Dendritic cell treated with granulocyte-macrophage colony-stimulating factor and Interleukin-4, amounts not matched to agents 40 ng/mL and 50 ng/mL, for 4 days (primary cell): ENCODE results near the gene BPTF.
"Not testable (repeated sequence)": the region's sequence is repeated elsewhere in the genome, so short reads cannot be mapped to it uniquely, and the experiment has no call there.

Experiments used
- H3K27ac Mint-ChIP-seq: one replicate; pipeline ENCODE4 v1.8.0; 2022; ENCODE audit warnings: mild to moderate bottlenecking, mixed read lengths
- H3K27me3 Mint-ChIP-seq: one replicate; pipeline ENCODE4 v1.8.0; 2022; ENCODE audit warnings: mild to moderate bottlenecking, mixed read lengths
- H3K36me3 Mint-ChIP-seq: one replicate; pipeline ENCODE4 v1.8.0; 2022; ENCODE audit warnings: low read depth, mixed read lengths
- H3K4me1 Mint-ChIP-seq: one replicate; pipeline ENCODE4 v1.8.0; 2022; ENCODE audit warnings: low read depth, mixed read lengths
- H3K4me3 Mint-ChIP-seq: one replicate; pipeline ENCODE4 v1.8.0; 2022; ENCODE audit warnings: mild to moderate bottlenecking, moderate library complexity, mixed read lengths
- H3K9me3 Mint-ChIP-seq: one replicate; pipeline ENCODE4 v1.8.0; 2022; ENCODE audit warnings: mixed read lengths
- intact Hi-C: fragments of 100-400 bp; cut with micrococcal nuclease; formaldehyde crosslinking; loops from one replicate; pipeline ENCODE4 v1.15.0; 2022

The BPTF gene

GRCh38 chr17:67868176-67868575, 42.9 kb downstream of the BPTF start:
- H3K27me3 Mint-ChIP-seq: no peaks in the 10 kb centered on the region

GRCh38 chr17:67879662-67880061, 54.4 kb downstream of the BPTF start:
- H3K9me3 Mint-ChIP-seq: no peaks in the 10 kb centered on the region
- no peak overlapping the region for H3K4me3 Mint-ChIP-seq
- no peaks in the 10 kb centered on the region for H3K27me3 Mint-ChIP-seq
- H3K4me1 Mint-ChIP-seq: no peaks in the 10 kb centered on the region
- intact Hi-C loops: no loop called here
- no peak overlapping the region for H3K27ac Mint-ChIP-seq
- peaks cover 81% of the 10 kb centered on the region for H3K36me3 Mint-ChIP-seq

More at GRCh38 chr17:67868176-67868575, 42.9 kb downstream of the BPTF start:
- Mint-ChIP-seq H3K36me3 (peaks cover 34% of the 10 kb centered on the region), H3K4me1 (peaks cover 12% of the 10 kb centered on the region), H3K9me3 (no peaks in the 10 kb centered on the region), H3K4me3 (no peak overlapping the region), H3K27ac (no peak overlapping the region)
- intact Hi-C loops: no loop called here

- Mint-ChIP-seq H3K27ac (no peak overlapping the region), H3K4me3 (no peak overlapping the region), H3K27me3 (no peaks in the 10 kb centered on the region), H3K9me3 (no peaks in the 10 kb centered on the region), H3K36me3 (peaks cover 81% of the 10 kb centered on the region), H3K4me1 (no peaks in the 10 kb centered on the region)
- intact Hi-C loops: no loop called here
Observed at GRCh38 chr17:67881083-67881482, 55.8 kb downstream of the BPTF start.

DNA sequence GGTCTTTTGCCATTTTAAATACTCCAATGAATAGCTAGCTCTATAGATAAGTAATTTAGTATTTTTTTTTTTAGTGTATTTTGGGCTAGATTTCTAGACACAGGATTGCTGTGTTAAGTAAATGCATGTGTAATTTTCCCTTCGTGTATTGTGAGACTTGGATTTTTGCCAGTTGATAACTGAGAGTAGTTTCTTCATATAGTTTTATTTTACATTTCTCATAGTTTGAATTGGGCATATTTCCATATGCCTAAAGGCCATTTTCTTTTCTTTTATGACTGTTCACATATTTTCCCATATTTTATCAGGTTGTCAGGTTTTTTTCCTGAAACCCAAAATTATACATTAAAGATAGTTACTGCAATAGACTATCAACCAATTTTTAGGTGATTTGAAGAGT, 59.4 kb downstream of the BPTF start:
- Mint-ChIP-seq H3K4me1 (no peaks in the 10 kb centered on the region), H3K4me3 (no peak overlapping the region), H3K36me3 (peaks cover 90% of the 10 kb centered on the region), H3K27ac (no peak overlapping the region), H3K9me3 (no peaks in the 10 kb centered on the region), H3K27me3 (no peaks in the 10 kb centered on the region)
- intact Hi-C loops: no loop called here

- intact Hi-C loops: loop anchor here (10.0 kb wide), 1 partner anchor 87 kb away; no protein-coding TSS in a partner anchor
- H3K27ac Mint-ChIP-seq: no peak overlapping the region
- H3K4me3 Mint-ChIP-seq: no peak overlapping the region
- H3K9me3 Mint-ChIP-seq: no peaks in the 10 kb centered on the region
- H3K4me1 Mint-ChIP-seq: no peaks in the 10 kb centered on the region
- H3K36me3 Mint-ChIP-seq: peaks cover 86% of the 10 kb centered on the region
- H3K27me3 Mint-ChIP-seq: no peaks in the 10 kb centered on the region
Observed at GRCh38 chr17:67891481-67892119, 66.3 kb downstream of the BPTF start.

GRCh38 chr17:67902511-67903231, 77.4 kb downstream of the BPTF start:
- Mint-ChIP-seq H3K4me3 (no peak overlapping the region), H3K4me1 (no peaks in the 10 kb centered on the region), H3K9me3 (no peaks in the 10 kb centered on the region), H3K27ac (no peak overlapping the region), H3K36me3 (peaks cover 93% of the 10 kb centered on the region), H3K27me3 (no peaks in the 10 kb centered on the region)
- intact Hi-C loops: loop anchor here (10.0 kb wide), 1 partner anchor 168 kb away; no protein-coding TSS in a partner anchor

GRCh38 chr17:67905298-67905697, 80.0 kb downstream of the BPTF start:
- intact Hi-C loops: loop anchor here (10.0 kb wide), 1 partner anchor 170 kb away; no protein-coding TSS in a partner anchor
- H3K4me3 Mint-ChIP-seq, H3K4me1 Mint-ChIP-seq, H3K27ac Mint-ChIP-seq, H3K27me3 Mint-ChIP-seq, H3K9me3 Mint-ChIP-seq: not testable (repeated sequence)
- H3K36me3 Mint-ChIP-seq: peaks cover 95% of the 10 kb centered on the region

GRCh38 chr17:67910117-67910803, 85.0 kb downstream of the BPTF start:
- intact Hi-C loops: loop anchor here (10.0 kb wide), 1 partner anchor 55 kb away; no protein-coding TSS in a partner anchor
- peak overlapping the region; percentile 55 for H3K27ac Mint-ChIP-seq
- H3K9me3 Mint-ChIP-seq, H3K27me3 Mint-ChIP-seq, H3K4me3 Mint-ChIP-seq: not testable (repeated sequence)
- H3K36me3 Mint-ChIP-seq: peaks cover 90% of the 10 kb centered on the region
- H3K4me1 Mint-ChIP-seq: peaks cover 13% of the 10 kb centered on the region

- Mint-ChIP-seq H3K27ac (peak overlapping the region; percentile 55), H3K4me1 (peaks cover 13% of the 10 kb centered on the region), H3K36me3 (peaks cover 90% of the 10 kb centered on the region), H3K4me3 (no peak overlapping the region), H3K9me3 (no peaks in the 10 kb centered on the region), H3K27me3 (no peaks in the 10 kb centered on the region)
- intact Hi-C loops: loop anchor here (10.0 kb wide), 1 partner anchor 56 kb away; no protein-coding TSS in a partner anchor
Observed at GRCh38 chr17:67911059-67911782, 85.9 kb downstream of the BPTF start.

DNA sequence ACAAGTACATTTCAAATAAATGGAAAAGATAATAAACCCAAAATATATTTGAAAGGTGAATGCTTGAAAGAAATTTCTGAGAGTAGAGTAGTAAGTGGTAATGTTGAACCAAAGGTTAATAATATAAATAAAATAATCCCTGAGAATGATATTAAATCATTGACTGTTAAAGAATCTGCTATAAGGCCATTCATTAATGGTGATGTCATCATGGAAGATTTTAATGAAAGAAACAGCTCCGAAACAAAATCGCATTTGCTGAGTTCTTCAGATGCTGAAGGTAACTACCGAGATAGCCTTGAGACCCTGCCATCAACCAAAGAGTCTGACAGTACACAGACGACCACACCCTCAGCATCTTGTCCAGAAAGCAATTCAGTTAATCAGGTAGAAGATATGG, 86.8 kb downstream of the BPTF start:
- H3K27ac Mint-ChIP-seq: peak overlapping the region; percentile 6
- intact Hi-C loops: loop anchor here (10.0 kb wide), 1 partner anchor 57 kb away; no protein-coding TSS in a partner anchor
- no peaks in the 10 kb centered on the region for H3K27me3 Mint-ChIP-seq
- peaks cover 86% of the 10 kb centered on the region for H3K36me3 Mint-ChIP-seq
- H3K4me1 Mint-ChIP-seq: peaks cover 13% of the 10 kb centered on the region
- H3K4me3 Mint-ChIP-seq: no peak overlapping the region
- no peaks in the 10 kb centered on the region for H3K9me3 Mint-ChIP-seq

- Mint-ChIP-seq H3K9me3 (no peaks in the 10 kb centered on the region), H3K27me3 (no peaks in the 10 kb centered on the region), H3K36me3 (peaks cover 80% of the 10 kb centered on the region), H3K4me1 (peaks cover 13% of the 10 kb centered on the region), H3K4me3 (no peak overlapping the region), H3K27ac (no peak overlapping the region)
- intact Hi-C loops: loop anchor here (10.0 kb wide), 1 partner anchor 58 kb away; no protein-coding TSS in a partner anchor
Observed at GRCh38 chr17:67912656-67913055, 87.4 kb downstream of the BPTF start.

GRCh38 chr17:67920212-67920611, 94.9 kb downstream of the BPTF start:
- H3K9me3 Mint-ChIP-seq: no peaks in the 10 kb centered on the region
- H3K36me3 Mint-ChIP-seq: peaks cover 66% of the 10 kb centered on the region
- H3K27me3 Mint-ChIP-seq: no peaks in the 10 kb centered on the region
- no peaks in the 10 kb centered on the region for H3K4me1 Mint-ChIP-seq
- intact Hi-C loops: no loop called here
- no peak overlapping the region for H3K4me3 Mint-ChIP-seq
- no peak overlapping the region for H3K27ac Mint-ChIP-seq

DNA sequence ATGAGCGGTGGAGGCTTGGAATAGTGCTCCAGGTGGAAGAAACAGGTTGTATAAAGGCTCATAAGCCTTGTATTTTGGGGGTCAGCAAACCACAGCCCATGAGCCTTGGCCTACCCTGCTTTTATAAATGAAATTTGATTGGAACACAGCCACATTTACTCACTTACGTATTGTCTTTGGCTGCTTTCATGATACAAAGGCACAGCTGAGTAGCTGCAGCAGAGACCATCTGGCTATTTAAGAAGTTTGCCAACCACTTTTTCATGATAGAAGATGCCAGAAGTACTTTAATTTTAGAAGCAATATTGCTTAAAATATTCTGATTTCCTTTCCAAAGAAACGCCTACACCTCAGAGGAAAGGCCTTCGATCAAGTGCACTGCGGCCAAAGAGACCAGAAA, 97.2 kb downstream of the BPTF start:
- Mint-ChIP-seq H3K27me3 (no peaks in the 10 kb centered on the region), H3K36me3 (peaks cover 69% of the 10 kb centered on the region), H3K9me3 (no peaks in the 10 kb centered on the region), H3K4me3 (no peak overlapping the region), H3K4me1 (no peaks in the 10 kb centered on the region), H3K27ac (no peak overlapping the region)
- intact Hi-C loops: no loop called here
